ENCODE results near the gene EPSTI1.

Gene EPSTI1

DNA sequence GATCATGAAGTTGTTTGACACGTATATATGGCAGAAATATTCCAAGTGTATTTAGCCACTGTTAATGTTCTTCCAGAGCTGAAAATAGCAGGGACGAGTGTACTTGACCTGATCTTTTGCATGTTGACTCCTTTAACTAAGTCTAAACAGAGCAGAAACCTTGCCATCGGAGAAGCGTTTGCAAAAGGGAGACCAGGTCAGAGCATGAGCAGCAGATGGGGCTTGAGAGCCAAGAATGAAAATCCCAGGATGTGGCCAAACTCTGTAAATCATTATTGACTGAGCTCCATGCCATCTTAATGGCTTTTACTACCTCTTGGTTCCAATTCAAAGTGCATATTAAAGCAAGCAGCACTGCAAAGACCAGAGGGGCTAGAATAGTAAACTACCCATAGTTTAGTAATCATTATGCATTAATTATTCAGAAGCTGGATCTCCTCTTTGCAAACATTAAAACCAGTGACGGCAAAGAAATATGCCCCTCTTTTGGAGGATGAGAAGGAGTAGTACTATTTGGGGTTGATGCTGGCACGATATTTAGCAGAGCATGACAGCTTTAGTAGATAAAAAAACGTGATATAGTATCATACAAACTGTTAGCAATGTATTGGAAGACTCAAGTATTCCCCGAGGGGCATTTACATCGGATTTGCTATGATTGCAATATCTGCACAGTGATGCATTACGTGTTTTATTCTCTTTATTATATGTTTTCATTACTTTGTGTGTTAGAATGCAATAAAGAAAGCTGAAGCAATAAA is 154.9 kb downstream of the EPSTI1 start:
- no peak for DNase-seq
